ENCODE results near the gene PTPRU.

Gene PTPRU

DNA sequence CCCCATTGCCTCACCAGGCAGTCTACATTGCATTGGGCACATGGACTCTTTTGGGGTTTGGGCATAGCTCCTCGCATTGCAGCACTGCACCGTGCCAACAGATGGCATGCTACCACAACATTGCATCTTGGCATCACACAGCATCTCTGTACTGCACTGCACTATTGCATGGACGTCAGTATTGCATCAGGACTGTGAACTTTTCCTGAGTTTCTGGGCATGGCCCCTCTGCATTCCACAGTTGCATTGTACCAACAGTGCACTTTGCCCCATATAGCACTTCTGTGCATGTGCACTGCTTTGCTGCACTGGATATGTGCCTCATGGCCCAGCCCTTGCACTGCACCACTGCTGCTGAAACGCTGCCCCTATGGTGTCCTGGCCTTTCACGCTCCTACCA lies 9.6 kb downstream of the PTPRU start:
- peak; percentile 53 for DNase-seq (ENCODE audit: low spot score)

DNA sequence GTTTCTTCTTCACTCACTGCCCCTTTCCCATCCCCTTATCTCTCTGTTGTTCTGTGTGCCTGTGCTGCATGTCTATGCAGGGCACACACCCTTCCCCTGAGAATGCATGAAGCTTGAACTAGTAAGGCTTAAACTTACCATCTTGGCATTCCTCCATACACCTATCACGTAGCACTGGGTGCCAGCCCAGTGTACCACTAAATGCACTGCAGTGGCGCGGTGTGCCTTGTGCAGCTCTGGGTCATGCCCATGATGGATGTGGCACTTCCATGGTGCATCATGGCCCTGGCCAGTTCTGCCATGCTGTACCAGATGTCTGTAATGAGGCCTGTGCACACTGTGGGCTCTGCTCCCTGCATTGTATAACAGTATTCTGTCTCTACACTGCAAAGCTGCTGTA lies 10.7 kb downstream of the PTPRU start:
- no peak for DNase-seq (ENCODE audit: low spot score)

DNA sequence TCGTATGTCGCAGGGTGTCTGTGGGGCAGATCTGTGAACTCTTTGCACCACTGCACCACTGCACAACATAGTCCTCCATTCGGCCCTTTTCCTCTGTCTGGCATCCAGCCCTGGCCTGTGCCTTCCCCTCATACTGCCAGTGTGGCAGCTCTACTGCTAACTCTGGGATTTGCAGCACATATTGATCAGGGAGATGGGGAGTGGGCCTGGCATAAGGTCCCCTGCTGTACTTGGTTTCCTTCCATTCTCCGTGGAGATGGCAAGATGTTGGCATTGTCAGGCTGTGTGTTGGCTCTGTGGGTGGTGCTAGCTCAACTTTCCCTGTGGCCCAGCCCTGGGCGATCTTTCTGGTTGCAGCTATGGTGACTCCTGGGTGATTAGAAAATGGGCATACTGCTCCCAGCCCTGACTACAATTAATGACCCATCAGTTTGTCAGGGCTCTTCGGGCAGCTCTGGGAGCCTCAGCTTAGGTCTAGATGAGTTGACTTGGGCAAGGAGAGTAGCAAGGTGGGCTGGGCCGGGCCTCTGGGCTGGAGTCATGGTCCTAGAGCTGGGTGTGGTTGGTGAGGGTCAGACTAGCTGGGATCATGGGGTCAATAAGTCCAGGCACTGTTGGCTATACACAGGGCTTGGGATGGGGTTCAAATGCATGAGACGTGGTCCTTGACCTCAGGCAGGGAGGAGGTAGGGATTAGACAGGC lies 11.4 kb downstream of the PTPRU start:
- no peak for DNase-seq (ENCODE audit: low spot score)

DNA sequence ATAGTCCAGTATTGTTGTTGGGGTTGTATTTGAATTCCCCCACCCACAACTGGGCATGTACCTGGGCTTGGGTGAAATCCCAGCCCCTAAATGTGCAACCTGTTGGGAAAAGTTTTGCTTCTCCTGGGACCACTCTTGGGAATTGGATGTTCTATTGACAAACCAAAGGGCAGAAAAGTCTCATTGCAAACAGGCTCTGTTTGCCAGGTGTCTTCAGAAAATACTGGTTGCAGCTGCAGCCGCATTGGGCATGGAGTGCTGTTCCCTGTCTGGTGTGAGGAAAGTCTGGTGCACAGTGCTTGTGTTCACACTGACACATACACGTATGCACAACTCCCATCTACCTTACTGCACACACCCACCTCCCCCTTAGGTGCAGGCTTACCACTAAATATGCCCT lies 12.1 kb downstream of the PTPRU start:
- no peak for DNase-seq (ENCODE audit: low spot score)

DNA sequence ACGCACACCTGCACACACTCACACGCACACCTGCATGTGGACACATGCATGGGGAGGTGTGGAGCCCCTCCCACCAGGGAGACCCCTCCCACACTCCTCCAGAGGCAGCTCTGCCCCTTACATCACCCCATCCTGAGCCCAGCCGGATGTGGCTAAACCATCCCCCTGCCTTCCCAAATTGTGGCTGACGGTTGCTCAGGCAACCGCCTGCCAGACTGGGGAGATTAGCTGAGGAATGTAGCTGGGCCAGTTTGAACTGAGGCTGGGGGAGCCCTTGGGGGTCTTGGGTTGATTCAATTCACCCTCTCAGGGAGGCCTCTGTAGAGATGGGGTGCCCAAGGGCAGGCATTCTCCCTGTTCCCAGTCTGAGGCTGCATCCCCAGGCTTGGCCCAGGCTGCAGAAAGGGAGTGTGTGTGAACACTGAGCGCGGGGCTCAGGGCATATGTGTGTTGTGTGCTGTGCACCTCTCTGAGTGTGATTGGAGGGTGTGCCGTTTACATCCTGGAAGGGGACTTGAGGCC lies 12.9 kb downstream of the PTPRU start:
- DNase-seq (ENCODE audit: low spot score): no peak

DNA sequence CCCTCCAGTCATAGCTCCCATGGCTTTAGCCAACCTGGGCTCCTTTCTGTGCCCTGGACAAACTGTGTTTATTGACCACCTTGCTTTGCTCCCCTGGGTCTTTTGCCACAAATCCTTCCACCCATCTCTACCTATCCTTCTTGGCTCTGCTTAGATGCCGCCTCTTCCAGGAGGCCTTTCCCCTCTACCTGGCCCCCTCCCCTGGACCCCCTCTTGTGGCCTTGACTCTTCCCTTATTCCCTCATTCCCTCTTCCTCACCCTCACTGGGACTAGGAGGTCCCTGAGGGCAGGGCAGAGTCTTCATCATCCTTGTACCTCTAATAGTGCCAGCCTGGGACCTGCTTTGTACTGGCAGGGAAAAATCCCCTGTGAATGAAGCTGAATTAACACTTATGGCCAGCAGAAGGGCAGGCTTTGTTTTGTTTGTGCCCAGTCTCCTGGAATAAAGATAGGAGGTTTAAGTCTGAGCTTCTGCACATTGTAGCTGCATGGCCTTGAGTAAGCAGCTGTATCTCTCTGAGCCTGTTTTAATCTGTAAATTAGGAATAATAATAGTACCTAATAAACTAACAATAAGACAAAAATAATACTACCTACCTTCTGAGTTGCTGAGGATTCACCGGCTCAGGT lies 13.7 kb downstream of the PTPRU start:
- no peak for DNase-seq (ENCODE audit: low spot score)

DNA sequence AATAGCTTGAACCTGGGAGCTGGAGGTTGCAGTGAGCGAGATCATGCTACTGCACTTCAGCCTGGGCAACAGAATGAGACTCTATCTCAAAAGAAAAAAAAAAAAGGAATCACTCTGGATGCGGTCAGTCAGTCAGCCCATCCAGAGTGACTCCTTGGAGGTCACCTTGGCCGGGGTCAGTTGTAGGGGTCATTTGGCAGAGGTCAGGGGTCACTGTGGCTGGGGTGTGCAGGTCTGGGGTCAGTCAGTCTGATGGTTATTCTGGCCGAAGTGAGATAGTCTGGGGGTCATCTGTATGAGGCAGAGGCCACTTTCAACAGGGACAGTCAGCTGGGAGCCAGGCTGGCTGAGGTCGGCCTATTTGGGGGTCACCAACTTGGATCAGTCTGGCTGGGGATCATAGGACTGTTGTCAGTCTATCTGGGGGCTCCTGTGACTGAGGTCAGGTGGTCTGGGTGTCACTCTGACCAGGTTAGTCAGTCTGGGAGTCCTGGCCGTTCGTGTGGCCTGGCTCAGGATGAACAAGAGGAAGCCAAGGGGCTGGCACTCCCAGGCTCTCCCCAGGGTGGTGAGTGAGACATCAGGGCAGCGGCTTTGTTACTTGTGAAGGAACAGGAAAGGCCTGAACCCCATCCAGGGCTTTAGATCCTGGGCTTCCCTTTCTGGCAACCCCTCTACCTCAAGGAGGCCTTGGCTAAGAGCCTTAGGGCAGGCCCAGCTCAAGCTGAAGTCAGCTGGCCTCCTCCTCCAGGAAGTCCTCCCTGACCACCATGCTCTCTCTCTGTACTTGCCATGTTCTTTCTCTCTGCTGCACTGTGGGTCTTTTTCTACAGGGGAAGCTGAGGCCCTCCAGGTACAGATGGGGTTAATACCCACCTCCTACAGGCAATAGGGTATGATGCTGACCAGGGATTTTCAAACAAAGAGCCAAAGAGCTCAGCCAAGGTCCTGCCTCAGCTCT lies 15.1 kb downstream of the PTPRU start:
- DNase-seq (ENCODE audit: low spot score): no peak

DNA sequence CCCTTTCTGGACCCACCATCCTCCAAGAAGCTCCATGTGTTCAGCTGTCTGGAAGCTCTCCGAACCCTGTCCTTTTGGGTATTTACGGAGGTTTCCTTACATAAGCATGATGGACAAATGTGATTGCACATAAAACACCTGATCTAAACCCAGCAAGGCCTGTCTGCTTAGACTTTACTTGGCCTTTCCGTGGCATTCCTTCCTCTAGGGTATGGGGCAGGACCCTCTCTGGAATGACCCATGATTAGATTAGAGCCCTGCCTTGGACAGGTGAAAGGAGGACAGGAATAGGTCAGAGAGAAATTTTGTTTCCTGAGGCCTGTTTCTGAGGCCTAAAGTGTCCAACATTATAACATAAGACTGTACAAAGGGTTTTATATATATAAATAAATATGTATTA lies 16.9 kb downstream of the PTPRU start:
- DNase-seq (ENCODE audit: low spot score): no peak

DNA sequence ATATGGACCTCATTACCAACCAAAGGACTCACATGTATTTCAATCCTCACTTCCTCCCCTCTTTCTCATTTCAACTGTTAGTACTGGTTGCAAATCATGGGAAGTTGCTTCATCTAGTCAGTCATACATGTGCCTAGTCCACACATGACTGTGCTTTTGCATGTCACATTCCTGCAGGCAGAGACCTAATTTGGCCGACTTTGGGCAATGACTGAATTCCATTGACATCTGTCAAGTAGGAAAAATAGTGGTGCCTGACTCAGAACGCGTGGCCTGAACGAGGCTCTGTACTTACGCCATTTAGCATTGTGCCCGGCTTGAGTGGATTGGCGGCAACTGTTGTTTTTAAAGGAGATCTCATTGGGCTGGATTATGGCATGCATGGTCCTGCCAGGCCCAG lies 18.0 kb downstream of the PTPRU start:
- DNase-seq (ENCODE audit: low spot score): no peak

DNA sequence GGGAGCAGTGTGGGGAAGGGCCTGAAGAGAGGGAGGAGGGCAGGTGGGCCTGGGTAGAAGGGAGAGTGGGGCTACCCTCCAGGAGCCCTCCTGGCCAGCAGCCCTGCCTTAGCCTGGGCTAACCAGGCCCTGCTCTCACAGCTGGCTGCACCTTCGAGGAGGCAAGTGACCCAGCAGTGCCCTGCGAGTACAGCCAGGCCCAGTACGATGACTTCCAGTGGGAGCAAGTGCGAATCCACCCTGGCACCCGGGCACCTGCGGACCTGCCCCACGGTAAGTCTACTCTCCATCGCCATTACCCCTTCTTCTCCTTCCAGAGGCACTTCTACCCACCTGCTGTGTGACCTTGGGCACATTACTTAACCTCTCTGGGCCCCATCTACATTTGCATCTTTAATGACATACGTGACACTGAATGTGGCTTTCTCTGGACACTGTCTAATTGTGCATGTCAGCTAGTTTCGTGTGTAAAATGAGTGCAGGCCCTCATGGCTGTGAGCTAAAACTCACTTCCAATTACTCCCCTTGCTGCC lies 18.9 kb downstream of the PTPRU start:
- DNase-seq (ENCODE audit: low spot score): no peak

DNA sequence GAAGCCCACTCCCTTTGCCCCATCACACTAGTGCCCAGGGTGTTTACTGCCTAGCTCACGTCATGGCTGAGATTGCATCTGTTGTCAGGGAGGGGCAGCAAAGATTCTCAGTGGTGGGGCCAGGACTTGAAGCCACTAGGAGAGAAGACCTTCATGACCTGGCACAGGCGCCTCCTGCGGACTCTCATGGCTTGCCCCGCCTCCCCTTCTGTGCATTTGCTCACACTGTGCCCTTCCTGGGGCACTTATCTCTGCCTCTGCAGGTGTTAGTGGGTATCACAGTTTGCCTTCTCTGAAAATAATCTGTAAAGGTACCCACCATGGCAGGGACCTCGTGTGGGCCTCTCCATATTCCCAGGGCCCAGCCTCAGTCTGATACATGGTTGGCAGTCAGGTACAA lies 20.1 kb downstream of the PTPRU start:
- no peak for DNase-seq (ENCODE audit: low spot score)

DNA sequence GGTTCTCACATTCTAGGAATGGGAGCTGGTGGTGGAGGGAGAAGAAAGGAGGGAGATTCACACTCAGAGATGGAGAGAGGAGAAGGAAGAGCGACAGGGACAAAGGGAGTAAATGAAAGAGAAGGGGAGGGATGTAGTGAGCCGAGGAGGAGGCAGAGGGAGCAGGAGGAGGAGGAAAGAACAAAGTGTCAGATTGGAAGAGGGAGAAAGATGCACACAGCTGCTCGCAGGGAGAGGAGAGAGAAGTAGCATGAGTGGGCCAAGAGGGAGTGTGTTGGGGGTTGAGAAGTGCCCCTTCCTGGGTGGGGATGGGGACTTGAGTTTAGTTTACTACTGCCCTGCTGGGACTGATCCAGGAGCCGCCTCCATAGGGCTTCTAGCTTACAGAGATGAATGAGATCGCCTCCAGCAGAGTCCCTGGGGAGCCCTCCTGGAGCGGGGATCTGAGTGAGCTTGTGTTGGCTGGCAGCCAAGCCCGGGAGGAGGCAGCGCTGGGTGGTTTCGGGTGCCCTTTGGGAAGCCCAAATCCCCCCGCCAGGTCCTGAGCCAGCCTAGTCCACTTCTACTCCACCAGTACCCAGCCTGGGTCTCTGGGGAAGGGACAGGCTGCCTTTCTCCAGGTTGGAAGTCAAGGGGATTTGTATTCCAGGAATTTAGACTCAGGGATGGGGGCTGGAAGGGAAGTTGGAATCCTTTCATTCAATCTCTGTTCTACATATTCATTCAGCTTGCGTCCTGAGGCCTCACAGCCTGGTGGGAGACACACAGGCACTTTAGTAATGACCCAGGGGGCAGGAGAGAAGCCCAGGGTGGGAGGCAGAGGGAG lies 20.9 kb downstream of the PTPRU start:
- DNase-seq (ENCODE audit: low spot score): no peak

DNA sequence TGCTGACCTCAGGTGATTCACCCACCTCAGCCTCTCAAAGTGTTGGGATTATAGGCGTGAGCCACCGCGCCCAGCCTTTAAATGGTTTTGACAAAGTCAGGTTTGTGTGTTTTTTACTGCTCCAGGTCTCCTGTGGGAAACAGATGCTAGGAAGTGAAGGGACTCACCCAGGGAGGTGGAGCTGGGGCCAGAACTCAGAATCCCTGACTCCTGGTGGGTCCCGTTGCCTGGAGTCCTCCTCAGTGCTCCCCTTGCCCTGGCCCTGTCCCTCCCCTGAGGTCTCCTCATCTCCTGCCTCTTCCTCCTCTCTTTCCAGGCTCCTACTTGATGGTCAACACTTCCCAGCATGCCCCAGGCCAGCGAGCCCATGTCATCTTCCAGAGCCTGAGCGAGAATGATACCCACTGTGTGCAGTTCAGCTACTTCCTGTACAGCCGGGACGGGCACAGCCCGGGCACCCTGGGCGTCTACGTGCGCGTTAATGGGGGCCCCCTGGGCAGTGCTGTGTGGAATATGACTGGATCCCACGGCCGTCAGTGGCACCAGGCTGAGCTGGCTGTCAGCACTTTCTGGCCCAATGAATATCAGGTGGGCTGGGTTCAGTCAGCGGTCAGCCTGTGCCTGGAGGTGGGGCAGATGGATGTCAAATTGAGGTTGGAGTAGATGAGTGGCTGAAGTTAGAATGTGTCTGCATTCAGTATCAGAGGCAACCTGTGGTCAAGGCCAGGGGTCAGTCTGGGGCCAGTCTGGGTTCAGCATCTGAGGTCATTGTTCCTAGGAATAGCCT lies 22.1 kb downstream of the PTPRU start:
- no peak for DNase-seq (ENCODE audit: low spot score)

DNA sequence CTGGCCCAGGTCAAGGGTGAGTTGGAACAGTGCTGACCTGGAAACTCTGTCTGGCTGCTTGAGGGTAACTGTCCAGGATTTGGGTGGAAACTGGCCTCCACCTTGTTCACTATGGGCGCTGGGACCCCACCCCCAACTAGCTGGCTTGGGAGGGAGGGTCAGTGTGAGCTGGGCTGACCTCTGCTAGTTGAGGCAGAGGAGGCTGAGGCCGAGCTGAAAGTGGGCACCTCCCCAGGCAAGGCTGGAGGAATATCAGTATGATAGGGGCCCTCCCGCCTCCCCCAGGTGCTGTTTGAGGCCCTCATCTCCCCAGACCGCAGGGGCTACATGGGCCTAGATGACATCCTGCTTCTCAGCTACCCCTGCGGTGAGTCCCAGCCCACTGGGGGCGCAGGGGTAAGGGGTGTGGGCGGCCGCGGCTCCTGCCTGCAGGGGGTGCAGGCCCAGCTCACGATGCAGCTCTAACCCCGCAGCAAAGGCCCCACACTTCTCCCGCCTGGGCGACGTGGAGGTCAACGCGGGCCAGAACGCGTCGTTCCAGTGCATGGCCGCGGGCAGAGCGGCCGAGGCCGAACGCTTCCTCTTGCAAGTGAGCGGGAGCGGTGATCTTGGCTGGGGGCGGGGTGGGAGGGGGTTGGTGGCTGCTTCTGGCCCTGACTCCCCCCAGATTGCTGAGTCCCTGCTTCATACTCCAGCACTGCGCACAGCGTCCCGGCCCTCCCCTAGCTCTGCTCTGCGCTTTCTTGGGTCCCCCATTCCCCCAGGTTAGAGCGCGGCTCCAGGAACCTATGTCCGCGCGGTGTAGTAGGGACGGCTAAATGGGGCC lies 22.9 kb downstream of the PTPRU start:
- no peak for DNase-seq (ENCODE audit: low spot score)

DNA sequence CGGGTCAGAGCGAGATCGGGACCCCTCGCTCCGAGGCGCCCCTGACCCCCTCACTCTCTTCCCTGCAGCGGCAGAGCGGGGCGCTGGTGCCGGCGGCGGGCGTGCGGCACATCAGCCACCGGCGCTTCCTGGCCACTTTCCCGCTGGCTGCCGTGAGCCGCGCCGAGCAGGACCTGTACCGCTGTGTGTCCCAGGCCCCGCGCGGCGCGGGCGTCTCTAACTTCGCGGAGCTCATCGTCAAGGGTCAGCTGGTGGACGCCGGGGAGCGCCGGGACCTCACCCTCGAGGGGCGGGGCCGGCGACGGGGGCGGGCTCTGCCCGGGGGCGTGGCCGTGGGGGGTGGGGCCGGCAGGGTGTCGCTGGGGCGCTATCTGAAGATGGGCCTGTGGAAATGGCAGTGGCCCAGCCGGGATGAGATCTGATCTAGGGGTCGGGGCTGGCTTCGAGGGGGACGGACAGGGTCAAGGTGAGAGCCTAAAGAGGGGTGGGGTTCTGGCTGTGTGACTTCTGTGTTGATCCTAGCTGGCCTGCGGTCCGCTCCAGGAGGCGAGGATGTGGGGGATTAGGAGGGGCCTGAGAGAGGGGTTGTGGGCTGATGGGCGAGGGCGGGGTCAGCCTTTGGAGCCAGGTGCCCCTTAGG lies 23.6 kb downstream of the PTPRU start:
- no peak for DNase-seq (ENCODE audit: low spot score)

DNA sequence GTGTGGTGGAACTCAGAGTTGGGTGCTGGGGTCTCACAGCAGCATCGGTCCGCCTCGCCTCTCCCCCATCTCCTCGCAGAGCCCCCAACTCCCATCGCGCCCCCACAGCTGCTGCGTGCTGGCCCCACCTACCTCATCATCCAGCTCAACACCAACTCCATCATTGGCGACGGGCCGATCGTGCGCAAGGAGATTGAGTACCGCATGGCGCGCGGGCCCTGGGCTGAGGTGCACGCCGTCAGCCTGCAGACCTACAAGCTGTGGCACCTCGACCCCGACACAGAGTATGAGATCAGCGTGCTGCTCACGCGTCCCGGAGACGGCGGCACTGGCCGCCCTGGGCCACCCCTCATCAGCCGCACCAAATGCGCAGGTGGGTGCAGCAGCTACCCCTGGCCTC lies 24.2 kb downstream of the PTPRU start:
- DNase-seq (ENCODE audit: low spot score): no peak

DNA sequence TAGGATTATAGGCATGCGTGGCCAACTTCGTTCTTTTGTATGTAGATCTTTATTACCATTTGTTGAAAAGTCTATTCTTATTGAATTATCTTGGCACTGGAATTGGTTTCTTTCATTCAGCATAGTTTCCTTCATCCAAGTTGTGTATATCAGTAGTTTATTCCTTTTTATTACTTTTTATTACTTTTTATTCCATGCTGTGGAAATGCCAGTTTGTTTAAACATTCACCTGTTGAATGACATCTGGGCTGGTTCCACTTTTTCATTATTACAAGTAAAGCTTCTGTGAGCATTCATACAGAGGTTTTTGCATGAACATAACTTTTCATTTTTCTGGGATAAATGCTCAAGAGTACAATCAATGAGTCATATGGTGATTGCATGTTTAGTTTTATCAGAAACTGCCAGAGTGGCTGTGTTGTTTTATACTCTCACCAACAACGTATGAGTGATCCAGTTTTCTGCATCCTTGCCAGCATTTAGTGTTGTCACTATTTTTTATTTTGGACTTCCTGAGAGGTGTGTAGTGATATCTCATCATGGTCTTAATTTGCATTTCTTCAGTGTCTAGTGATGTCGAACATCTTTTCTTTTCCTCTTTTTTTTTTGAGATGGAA lies 28.6 kb downstream of the PTPRU start:
- no peak for DNase-seq (ENCODE audit: low spot score)

DNA sequence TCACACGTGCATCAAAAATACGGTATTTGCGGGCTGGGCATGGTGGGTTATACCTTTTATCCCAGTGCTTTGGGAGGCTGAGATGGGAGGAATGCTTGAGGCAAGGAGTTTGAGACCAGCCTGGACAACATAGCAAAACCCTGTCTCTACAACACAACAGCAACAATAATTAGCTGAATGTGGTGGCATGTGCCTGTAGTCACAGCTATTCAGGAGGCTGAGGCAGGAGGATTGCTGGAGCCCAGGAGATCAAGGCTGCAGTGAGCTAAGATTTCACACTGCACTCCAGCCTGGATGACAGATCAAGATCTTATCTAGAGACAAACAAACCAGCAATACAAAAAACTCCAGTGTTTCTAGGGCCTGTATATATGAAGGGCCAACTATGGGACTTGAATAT lies 30.6 kb downstream of the PTPRU start:
- DNase-seq (ENCODE audit: low spot score): no peak
